Stimulated activated CD8-positive, alpha-beta memory T cell treated with anti-CD3 and anti-CD28 coated beads, Interleukin-12 subunit alpha, Interleukin-12 subunit beta, amount 100 ng/mL, for 24 hours (primary cell): ENCODE measurements around the gene INPP5K.

Experiments
- DNase-seq: peaks from one replicate; pipeline ENCODE4 v3.0.0-alpha.2; 2020; ENCODE audit errors: extremely low read depth

Gene INPP5K

GRCh38 chr17:1485423-1486376 is 30.7 kb downstream of the INPP5K start:
- no peak for DNase-seq

DNA sequence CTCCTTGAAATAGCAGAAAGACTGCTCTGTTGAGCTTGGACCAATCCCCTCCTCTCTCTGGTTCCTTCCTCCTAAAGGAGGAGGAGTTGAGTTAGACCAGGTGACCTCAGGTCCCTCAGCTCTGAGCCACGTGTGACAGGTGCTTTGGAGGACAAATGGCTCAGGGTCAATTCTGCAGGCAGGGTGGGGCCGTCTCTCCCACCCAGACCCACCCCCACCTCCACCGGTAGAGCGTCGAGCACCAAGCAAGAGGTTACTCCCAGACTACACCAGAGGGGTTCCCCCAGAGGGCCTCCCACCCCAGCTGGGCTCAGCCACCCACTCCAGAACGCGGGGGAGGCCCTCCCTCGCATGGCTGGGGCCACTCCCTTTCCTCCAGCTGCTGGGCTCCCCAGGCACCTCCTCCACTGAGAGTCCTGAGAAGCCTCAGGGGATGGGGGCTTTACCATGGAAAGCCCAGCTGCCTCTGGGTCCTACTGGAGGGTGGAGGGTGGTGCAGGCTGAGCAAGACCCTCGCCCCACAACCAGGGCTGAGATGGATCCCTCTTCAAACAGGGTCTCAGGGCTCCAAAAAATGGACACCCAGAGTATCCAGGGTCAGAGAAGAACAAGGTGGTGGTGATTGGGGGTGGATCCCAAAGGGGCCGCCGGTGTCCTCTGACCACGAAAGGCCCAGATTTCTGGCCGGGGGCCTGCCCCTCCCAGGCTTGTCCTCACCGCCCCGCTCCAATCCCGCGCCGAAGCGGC is 31.6 kb downstream of the INPP5K start:
- DNase-seq: no peak

- DNase-seq: no peak
These were observed 32.3 kb downstream of the INPP5K start for GRCh38 chr17:1484060-1484535.

GRCh38 chr17:1482680-1483079 is 33.7 kb downstream of the INPP5K start:
- no peak for DNase-seq

- DNase-seq: no peak
These were observed 34.7 kb downstream of the INPP5K start for GRCh38 chr17:1481736-1482135.

- no peak for DNase-seq
These were observed 35.5 kb downstream of the INPP5K start for GRCh38 chr17:1480747-1481465.

GRCh38 chr17:1478418-1478817 is 38.0 kb downstream of the INPP5K start:
- DNase-seq: no peak

DNA sequence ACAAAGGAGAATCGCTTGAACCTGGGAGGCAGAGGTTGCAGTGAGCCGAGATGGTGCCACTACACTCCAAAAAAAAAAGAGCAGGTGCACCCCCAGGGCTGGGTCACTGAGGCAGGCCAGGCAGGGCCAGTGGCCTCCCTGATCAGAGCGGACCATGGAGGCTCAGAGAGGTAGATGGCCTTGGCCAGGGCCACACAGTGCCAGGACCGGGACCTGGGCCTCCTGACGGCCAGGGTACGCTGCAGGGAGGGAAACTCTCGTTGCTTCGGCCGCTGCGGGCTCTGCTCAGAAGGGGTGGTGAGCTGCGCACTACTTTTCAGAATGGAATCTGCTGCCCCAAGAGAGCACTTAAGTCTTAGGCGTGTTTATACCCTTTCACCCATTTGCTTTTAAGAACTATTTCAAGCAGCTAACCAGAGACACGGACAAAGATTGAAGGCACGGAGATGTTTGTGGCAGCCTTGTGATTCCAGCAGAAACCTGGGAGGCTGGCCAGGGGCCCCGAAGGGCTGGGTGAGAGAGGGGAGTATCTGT is 41.0 kb downstream of the INPP5K start:
- DNase-seq: no peak

DNA sequence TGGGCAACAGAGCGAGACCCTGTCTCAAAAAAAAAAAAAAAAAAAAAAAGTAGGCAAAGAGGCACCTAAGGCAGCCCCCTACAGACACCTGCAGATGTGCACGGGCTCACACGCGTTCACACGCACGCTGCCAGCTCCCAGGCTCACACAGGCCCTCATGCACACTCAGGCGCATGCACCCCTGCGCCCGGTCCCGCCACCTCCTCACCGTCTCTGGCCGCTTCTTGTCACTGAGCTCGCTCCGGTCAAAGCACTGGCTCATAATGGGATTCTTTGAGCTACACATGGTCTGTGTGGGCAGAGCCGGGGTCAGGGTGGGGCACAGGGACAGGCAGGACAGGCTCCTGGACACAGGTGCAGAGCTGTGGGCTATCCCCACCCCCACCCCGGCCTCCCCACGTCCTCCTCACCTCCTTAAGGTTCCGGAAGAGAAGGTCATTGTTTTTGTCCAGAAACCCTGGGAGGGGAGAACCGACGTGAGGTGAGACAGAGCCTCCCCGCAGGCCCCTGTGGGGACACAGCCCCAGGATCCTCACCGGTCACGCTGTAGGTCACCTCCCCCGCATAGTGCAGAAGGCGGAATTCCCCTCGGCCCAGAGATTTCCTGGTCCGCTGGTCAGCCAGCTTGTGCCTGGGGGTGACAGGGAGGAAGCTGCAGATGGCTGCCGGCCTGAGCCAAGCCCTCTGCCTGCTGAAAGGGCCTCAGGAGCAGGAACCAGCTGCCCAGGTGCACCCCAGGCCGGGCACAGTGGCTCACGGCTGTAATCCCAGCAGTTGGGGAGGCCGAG is 41.8 kb downstream of the INPP5K start:
- no peak for DNase-seq

- no peak for DNase-seq
These were observed 42.6 kb downstream of the INPP5K start for GRCh38 chr17:1473841-1474240.

DNA sequence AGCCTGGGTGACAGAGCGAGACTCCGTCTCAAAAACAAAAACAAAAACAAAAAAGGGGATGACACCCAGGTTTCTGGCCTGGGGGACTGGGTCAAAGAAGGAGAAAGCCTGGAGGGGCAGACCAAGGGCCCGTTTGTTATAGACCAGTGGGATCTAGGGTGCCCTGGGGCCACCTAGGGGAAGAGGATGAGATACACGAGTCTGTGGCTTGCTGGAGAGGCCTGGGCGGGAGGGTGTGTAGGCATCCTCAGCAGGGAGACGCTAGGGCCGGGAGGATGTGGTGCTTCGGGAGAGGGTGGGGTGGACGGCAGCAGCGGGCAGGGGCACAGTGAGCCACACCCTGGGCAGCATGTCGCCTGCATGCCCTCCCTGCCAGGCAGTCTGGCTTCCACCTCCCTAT is 43.2 kb downstream of the INPP5K start:
- no peak for DNase-seq

GRCh38 chr17:1471911-1472821 is 44.2 kb downstream of the INPP5K start:
- DNase-seq: no peak

DNA sequence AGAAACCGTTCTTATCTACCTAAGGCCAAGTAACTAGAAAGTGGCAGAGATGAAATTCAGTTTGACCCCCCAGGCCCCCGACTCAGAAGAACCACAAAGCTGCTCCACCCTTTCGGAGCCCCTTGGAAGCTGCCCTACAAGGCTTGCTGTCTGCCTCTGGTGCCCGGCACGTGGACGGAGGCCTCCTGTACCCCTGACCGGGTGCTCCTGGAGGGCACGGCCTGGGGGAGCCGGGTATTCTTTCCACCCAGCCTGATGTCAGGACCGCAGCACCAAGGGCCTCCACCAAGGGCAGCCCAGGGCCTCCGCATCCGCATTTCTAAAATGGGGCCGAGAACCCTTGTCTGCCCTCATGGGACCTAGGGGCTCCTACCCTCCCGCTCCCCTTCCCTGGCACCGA is 44.9 kb downstream of the INPP5K start:
- no peak for DNase-seq

- no peak for DNase-seq
These were observed 45.5 kb downstream of the INPP5K start for GRCh38 chr17:1470755-1471462.

GRCh38 chr17:1470071-1470754 is 46.2 kb downstream of the INPP5K start:
- DNase-seq: no peak

- no peak for DNase-seq
These were observed 47.1 kb downstream of the INPP5K start for GRCh38 chr17:1469231-1469852.

DNA sequence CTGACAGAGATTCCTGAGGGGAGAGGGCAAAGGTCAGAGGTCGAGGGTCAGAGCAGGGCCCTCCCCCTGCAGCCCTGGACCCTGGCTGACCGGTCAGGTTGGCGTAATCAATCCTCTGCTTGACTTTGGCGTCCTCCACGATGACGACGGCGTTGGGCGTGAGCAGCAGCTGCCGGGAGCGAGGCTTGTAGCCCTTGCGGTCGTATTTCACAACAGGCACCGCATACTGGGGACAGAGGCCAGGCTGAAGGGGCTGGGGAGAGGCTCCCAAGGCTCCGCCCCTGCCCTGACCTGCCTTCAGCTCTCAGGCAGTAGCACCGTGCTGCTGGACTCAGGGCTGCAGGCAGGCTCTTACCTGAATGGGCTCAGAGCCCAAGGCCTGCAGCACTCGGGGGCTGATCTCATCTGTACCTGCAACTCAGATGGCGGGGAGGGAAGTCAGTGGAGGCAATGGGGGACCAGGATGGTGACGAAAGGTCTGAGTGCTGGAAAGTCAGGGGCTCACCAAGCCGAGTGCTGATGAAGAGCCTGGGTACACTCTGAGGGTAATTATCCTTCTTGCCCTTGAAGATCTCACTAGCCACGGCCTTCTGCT is 48.4 kb downstream of the INPP5K start:
- DNase-seq: no peak

GRCh38 chr17:1467258-1467657 is 49.2 kb downstream of the INPP5K start:
- DNase-seq: no peak
